GM18861 (cell line): ENCODE measurements around the gene CRADD.
"Not testable (repeated sequence)": the region's sequence is repeated elsewhere in the genome, so short reads cannot be mapped to it uniquely, and the experiment has no call there.

Experiments used
- ATAC-seq: cut with Tn5 transposase; IDR thresholded peaks from one replicate; pipeline ENCODE4 v1.9.1; 2021; ENCODE audit not compliant: unreplicated experiment

Gene CRADD

GRCh38 chr12:93922583-93923006 lies 245.4 kb downstream of the CRADD start:
- no peak for ATAC-seq

- ATAC-seq = no peak
These were observed 247.2 kb downstream of the CRADD start for GRCh38 chr12:93924367-93924766.

- ATAC-seq = no peak
These were observed 248.5 kb downstream of the CRADD start for GRCh38 chr12:93925585-93926205.

GRCh38 chr12:93926237-93926636 lies 249.1 kb downstream of the CRADD start:
- no peak for ATAC-seq

- not testable (repeated sequence) for ATAC-seq
These were observed 251.9 kb downstream of the CRADD start for GRCh38 chr12:93929081-93929480.

- ATAC-seq = no peak
These were observed 260.6 kb downstream of the CRADD start for GRCh38 chr12:93937812-93938211.

GRCh38 chr12:93938317-93938716 lies 261.1 kb downstream of the CRADD start:
- ATAC-seq = no peak

GRCh38 chr12:93938931-93939330 lies 261.8 kb downstream of the CRADD start:
- ATAC-seq = no peak

GRCh38 chr12:93939641-93940325 lies 262.6 kb downstream of the CRADD start:
- ATAC-seq = no peak

- ATAC-seq = no peak
These were observed 266.6 kb downstream of the CRADD start for GRCh38 chr12:93943780-93944179.

- no peak for ATAC-seq
These were observed 267.0 kb downstream of the CRADD start for GRCh38 chr12:93944201-93944600.
